HG03469 (cell line): ENCODE data around the gene MS4A14.
"Not testable (repeated sequence)": the region's sequence is repeated elsewhere in the genome, so short reads cannot be mapped to it uniquely, and the experiment has no call there.

ENCODE experiments used
- ATAC-seq: cut with Tn5 transposase; IDR thresholded peaks from one replicate; pipeline ENCODE4 v1.9.1; 2021; ENCODE audit warnings: mild to moderate bottlenecking, moderate library complexity, moderate number of reproducible peaks; ENCODE audit not compliant: unreplicated experiment

The MS4A14 gene

DNA sequence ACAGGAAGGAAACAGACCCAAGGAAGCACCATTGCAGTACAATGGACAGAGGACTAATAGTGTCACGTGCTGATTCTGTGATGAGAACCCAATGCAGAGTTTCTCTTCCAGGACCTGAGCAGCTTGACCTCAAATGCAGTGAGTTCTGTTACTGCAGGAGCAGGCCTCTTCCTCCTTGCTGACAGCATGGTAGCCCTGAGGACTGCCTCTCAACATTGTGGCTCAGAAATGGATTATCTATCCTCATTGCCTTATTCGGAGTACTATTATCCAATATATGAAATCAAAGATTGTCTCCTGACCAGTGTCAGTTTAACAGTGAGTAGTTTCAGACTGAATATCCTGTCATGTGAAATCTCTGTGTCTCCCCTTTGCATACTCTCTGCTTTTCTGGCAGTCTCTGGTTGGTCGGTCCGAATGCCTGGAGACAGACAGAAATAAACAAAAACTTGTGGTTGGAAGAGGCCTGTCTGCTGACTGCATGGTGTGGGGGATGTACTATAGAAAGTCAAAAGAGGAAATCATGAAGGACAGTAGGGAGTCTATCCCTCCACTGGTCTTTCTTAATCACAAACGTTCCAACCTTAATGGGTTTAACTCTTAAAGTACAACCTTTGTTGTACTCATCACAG, 6.9 kb upstream of the MS4A14 start:
- ATAC-seq = peak; percentile 90

DNA sequence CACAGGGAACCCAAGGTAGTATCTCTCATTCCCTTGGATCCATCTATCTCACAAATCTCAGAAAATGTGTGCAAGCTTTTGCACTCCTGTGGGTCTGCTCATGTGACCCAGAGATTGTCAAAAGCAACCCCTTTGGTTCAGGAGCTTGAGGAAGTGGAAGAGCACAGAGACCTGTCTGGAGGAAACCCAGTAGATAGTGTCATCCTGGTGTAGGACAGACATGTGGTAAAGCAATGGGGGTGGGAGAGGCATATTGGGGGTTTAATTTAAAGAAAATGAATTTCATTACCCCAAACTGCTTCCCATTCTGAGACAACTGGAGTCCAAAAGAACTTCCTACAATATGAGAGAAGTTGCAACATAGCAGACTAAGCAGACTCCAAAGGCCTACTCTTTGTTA, 5.8 kb upstream of the MS4A14 start:
- no peak for ATAC-seq

GRCh38 chr11:60392361-60392760, 3.9 kb upstream of the MS4A14 start:
- no peak for ATAC-seq

GRCh38 chr11:60393016-60393415, 3.2 kb upstream of the MS4A14 start:
- no peak for ATAC-seq

DNA sequence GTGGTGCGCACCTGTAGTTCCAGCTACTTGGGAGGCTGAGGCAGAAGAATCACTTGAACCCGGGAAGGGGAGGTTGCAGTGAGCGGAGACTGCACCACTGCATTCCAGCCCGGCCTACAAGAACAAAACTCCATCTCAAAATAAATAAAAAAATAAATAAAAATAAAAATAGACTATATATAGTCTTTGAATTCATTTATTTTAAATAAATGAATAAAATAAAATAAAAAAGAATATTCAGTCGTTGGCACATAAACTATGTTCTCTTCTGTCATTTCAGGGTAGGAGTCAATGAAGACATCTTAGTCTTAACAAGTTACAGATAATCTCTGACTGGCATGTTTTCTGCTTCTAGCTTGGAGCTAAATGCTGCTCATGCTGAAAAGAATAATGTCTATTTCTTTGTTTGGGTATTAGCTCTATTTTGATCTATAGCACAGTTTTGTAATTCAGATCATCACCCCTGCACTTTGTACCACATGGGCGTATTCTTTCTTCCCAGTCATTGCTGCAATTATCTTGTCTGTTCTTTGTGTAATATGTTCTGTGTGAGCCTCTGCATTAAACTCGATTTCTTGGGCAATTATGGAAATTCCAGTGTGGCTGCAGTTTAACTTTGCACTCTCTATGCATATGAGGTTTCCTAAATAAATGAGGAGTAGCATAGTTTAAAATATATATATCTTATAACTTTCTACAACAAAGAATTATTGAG, 1.4 kb upstream of the MS4A14 start:
- ATAC-seq = no peak

DNA sequence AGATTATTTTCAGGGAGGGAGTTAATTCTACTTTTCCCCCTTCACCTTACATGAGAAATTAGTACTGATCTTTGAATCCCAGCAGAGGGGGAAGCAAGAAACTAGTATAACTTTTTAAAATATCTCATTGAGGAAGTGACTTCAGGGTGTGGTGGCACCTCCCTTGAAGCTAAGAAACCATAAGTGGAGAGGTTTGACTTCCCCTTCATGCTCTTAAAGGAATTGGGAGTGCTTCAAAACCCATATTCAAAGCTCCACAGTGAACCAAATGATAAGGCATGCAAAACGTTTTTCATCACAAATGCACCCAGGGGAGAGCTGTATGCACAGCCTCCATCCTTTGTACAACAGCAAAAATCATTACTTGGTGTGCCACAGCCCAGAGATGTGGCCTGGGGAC, 540 bp downstream of the MS4A14 start:
- ATAC-seq = peak; percentile 64

DNA sequence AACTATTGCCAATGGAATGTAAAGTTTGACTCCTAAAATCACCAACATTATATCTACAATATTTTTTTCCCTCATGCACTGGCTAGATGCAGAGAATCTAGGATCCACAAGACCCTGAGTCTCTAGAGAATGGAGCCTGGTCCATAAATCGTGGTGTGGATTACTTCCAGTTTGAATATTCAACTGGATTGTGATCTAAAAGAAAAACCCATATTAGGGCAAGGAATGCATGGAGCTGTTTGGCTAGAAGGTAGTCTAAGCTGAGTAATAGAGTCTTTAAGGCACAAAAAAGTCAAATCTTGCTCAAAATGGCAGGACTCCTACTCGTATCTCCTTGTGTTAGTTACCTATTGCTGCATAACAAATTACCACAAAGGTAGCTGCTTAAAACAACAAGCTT, 23.8 kb downstream of the MS4A14 start:
- no peak for ATAC-seq

GRCh38 chr11:60422609-60423008, 26.4 kb downstream of the MS4A14 start:
- no peak for ATAC-seq

DNA sequence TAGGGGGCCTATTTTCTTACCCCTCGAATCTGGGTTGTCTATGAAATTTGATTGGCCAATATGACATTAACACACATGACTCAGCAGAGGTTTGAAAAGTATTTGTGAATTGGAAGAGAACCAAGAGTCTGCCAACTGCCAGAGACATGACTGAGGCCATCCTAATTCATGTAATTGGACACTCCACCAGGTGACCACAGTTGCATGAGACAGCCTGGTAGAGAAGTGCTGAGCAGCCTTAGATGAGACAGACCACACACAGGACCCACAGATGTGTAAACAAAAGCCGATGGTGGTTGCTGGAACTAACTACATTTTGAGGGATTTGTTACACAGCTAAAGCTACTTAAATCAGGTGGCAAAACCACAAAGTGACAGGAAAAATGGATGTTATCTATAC, 32.3 kb downstream of the MS4A14 start:
- ATAC-seq = no peak

DNA sequence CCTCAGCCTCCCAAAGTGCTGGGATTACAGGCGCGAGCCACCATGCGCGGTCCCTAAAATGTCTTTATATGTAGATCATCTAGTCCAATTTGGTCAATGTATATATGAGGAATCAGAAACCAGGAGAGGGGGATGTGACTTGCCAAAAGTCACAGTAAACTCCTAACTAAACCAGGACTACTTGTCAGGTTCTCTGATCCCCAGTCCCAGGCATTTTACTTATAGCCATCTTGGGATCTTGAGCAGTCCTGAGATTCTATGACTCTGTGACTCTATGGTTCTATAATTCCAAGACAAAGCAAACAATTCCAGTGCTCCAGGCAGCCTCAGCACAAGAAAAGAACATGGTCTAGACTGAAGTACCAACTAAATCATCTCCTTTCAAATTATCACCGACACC, 33.0 kb downstream of the MS4A14 start, which contains the start of gene MS4A5:
MS4A5 (plus strand) TSS at position 301 of the 400 bp plus-strand sequence. CDS start 103 bp downstream, outside the sequence.
- no peak for ATAC-seq

DNA sequence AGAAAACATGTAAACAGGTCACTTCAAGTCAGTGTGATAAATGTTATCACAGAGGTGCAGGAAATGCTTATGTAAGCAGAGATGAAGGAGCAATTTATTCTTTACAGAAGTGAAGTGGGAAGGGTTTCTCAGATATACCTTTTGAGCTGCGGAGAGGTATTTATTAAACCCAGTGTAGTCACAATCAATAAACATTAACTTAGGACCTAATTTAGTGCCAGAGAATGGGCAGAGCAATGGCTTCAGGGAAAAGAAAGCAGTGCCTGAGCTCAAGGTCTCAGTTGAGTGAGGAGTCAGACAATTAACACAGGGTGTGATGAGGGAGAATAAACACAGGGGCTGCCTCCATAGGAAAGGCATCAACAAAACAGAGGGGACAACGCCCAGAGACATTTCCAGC, 35.0 kb downstream of the MS4A14 start:
- ATAC-seq = no peak

DNA sequence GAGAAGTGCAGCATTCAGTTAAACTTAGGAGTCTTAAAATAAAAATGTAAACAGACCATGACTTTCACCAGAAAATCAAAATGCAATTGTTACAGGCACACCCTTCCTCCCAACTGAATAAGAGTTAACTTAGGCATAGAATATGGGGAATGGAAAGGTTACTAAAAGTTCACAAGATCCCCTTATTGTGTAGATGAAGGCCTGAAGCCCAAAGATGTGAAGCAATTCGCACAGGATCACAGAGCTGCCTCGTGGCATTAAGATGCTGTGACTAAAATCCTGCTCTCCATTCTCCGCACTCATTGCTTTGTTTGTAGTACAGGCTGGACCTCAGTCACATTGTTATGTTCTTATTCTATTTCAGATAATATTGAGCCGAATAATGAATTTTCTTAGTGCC, 37.1 kb downstream of the MS4A14 start:
- ATAC-seq = no peak

DNA sequence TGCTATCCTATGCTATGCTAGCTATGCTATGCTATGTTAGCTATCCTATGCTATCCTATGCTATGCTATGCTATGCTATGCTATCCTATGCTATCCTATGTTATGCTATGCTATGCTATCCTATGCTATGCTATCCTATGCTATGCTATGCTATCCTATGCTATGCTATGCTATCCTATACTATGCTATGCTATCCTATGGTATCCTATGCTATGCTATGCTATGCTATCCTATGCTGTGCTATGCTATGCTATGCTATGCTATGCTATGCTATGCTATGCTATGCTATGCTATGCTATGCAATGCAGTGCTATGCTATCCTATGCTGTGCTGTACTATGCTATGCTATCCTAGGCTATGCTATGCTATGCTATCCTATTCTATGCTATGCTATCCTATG, 50.8 kb downstream of the MS4A14 start:
- no peak for ATAC-seq

GRCh38 chr11:60447846-60448245, 51.6 kb downstream of the MS4A14 start:
- no peak for ATAC-seq

DNA sequence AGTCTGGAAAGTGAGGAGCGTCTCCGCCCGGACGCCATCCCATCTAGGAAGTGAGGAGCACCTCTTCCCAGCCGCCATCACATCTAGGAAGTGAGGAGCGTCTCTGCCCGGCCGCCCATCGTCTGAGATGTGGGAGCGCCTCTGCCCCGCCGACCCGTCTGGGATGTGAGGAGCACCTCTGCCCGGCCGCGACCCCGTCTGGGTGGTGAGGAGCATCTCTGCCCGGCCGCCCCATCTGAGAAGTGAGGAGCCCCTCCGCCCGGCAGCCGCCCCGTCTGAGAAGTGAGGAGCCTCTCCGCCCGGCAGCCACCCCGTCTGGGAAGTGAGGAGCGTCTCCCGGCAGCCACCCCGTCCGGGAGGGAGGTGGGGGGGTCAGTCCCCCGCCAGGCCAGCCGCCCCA, 54.9 kb downstream of the MS4A14 start:
- ATAC-seq = not testable (repeated sequence)

DNA sequence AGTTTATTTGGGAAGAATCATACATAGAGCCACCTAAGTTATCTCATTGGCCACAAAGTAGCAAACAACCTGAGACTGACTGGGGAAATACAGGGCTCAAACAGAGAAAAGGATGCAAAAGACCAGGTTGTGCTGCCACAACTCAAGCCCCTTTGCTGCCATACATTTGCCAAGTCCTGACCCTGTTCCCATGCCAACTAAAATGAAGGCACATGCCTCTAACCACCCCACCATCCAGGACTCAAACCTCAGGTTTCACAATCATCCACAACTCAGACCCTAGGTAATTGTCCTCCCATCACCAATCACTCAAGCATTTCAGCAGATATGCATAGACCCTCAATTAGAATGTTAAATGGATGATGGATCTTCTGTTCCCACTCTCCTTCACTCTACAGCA, 58.0 kb downstream of the MS4A14 start:
- ATAC-seq = no peak

GRCh38 chr11:60455531-60456042, 59.3 kb downstream of the MS4A14 start, which contains the start of gene MS4A1:
TSS of gene MS4A1 (plus strand) at chr11:60455847. CDS start at chr11:60462375, 6,528 bp downstream.
- peak; percentile 63 for ATAC-seq

DNA sequence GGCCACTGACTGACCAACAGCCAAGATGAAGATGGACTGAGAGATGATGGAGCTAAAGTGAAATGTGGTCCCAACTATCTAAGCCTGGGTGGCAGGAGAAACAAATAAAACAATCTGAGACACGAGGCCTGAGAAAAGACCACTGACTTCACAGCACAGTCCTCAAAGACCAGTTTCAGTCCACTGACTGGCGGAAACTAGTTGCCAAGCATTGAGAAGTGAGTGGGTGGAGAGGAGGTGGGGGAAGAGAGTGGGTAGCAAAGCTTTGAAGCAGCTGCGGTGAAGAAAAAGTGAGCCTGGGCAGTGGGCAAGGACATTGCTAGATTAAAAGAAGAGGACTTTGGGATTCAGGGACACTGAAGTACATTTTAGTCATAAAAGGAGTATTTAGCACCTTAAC, 61.3 kb downstream of the MS4A14 start:
- ATAC-seq = no peak

DNA sequence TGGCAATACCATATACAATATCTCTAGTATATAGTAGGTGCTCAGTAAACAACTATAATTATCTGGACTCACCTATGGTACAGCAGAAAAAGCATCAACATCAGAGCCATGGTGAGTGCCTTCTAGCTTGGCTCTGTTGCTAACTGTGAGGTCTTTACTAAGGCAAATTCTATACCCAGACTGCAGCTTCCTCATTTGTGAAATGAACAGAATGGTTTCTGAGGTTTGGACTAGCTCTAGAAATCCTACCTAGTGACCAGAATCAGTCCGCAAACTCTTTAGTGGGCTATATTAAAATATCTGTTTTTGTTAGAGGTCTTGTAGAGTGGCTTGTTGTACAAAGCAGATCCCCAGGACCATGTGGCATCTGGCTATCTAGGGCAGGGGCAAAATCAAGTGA, 63.1 kb downstream of the MS4A14 start:
- ATAC-seq = no peak
